ENCODE results near the gene DMXL1.

DNA sequence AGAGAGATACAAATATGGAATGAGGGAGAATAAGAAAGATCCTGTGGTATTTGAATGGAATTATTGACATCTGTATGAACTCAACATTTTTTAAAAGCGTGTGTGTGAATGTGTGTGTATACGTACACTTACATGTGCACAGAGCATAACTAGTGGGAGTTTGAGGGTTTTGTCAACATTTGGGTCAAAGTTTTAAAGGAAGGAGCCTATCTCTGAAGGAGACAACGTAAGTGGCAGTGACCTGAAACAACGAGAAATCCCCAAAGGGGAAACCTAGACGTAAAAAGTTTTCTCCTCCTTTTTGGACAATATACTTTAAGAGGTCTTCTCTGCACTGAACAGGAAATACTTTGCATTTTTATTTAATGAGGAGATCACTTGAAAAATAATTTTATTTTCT lies 42.3 kb upstream of the DMXL1 start:
- TF ChIP-seq, protein P1, sequence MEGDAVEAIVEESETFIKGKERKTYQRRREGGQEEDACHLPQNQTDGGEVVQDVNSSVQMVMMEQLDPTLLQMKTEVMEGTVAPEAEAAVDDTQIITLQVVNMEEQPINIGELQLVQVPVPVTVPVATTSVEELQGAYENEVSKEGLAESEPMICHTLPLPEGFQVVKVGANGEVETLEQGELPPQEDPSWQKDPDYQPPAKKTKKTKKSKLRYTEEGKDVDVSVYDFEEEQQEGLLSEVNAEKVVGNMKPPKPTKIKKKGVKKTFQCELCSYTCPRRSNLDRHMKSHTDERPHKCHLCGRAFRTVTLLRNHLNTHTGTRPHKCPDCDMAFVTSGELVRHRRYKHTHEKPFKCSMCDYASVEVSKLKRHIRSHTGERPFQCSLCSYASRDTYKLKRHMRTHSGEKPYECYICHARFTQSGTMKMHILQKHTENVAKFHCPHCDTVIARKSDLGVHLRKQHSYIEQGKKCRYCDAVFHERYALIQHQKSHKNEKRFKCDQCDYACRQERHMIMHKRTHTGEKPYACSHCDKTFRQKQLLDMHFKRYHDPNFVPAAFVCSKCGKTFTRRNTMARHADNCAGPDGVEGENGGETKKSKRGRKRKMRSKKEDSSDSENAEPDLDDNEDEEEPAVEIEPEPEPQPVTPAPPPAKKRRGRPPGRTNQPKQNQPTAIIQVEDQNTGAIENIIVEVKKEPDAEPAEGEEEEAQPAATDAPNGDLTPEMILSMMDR (IDR thresholded peaks at IDR 0.05), result no peak
- no peak for TF ChIP-seq POLR2A (IDR thresholded peaks at IDR 0.05)
